Activated CD8-positive, alpha-beta memory T cell treated with anti-CD3 and anti-CD28 coated beads, Interleukin-2, amount 50 U/mL, for 24 hours (primary cell): ENCODE data around the gene CCNL1.
"Not testable (repeated sequence)": the region's sequence is repeated elsewhere in the genome, so short reads cannot be mapped to it uniquely, and the experiment has no call there.

ENCODE experiments used
- DNase-seq: peaks from one replicate; pipeline ENCODE4 v3.0.0-alpha.2; 2020; ENCODE audit errors: extremely low read depth

Gene CCNL1

GRCh38 chr3:157159762-157160657, at the start of gene CCNL1:
CCNL1 (minus strand) TSS chr3:157160147; CDS start chr3:157160094, 53 bp downstream.
- DNase-seq = peak; percentile 89

GRCh38 chr3:157204880-157205279, 44.9 kb upstream of the CCNL1 start:
- DNase-seq = no peak

- DNase-seq = no peak
Measured at GRCh38 chr3:157204431-157204830, 44.5 kb upstream of the CCNL1 start.

- DNase-seq = no peak
Measured at GRCh38 chr3:157201648-157202278, 41.8 kb upstream of the CCNL1 start.

GRCh38 chr3:157199841-157200240, 39.9 kb upstream of the CCNL1 start:
- no peak for DNase-seq

- no peak for DNase-seq
Measured at GRCh38 chr3:157195965-157196364, 36.0 kb upstream of the CCNL1 start.

- DNase-seq = not testable (repeated sequence)
Measured at GRCh38 chr3:157191149-157191548, 31.2 kb upstream of the CCNL1 start.

GRCh38 chr3:157190380-157190872, 30.5 kb upstream of the CCNL1 start:
- DNase-seq = no peak

- DNase-seq = no peak
Measured at GRCh38 chr3:157188391-157188790, 28.4 kb upstream of the CCNL1 start.

GRCh38 chr3:157182879-157183278, 22.9 kb upstream of the CCNL1 start:
- DNase-seq = no peak

GRCh38 chr3:157180262-157180661, 20.3 kb upstream of the CCNL1 start:
- DNase-seq = no peak

- DNase-seq = no peak
Measured at GRCh38 chr3:157179365-157179803, 19.4 kb upstream of the CCNL1 start.

- not testable (repeated sequence) for DNase-seq
Measured at GRCh38 chr3:157178503-157179364, 18.8 kb upstream of the CCNL1 start.

GRCh38 chr3:157177801-157178453, 18.0 kb upstream of the CCNL1 start:
- not testable (repeated sequence) for DNase-seq

- DNase-seq = no peak
Measured at GRCh38 chr3:157176934-157177333, 17.0 kb upstream of the CCNL1 start.

- no peak for DNase-seq
Measured at GRCh38 chr3:157175691-157176507, 16.0 kb upstream of the CCNL1 start.

- DNase-seq = peak; percentile 97
Measured at GRCh38 chr3:157174649-157175498, 14.9 kb upstream of the CCNL1 start.

- no peak for DNase-seq
Measured at GRCh38 chr3:157174290-157174648, 14.3 kb upstream of the CCNL1 start.

GRCh38 chr3:157173343-157173742, 13.4 kb upstream of the CCNL1 start:
- not testable (repeated sequence) for DNase-seq

- no peak for DNase-seq
Measured at GRCh38 chr3:157172746-157173145, 12.8 kb upstream of the CCNL1 start.
